Measurements from ENCODE around the gene ZBTB7A.

ZBTB7A gene

DNA sequence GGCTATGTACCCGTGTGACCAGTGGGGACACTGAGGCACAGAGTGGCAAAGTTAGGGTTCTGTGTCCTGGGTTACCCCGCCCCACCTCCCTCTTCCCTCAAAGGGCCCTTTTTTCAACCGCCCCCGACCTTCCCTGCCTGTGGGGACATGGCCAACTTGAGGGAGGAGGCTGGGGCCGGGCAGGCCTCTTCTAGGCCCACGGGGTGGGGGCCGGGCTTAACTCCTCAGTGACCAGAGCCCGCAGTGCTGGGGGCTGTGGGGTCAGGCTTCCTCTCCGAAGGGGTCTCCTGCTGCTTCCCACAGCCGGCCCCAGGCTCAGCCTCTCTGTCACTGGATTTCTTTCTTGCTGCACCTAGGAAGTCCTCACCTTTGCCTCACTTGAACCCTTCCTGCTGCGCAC is 35.3 kb downstream of the ZBTB7A start:
- Histone ChIP-seq H3K4me3 (replicated peaks; ENCODE audit: insufficient read depth, low read length) (no peak overlapping the region), H3K27me3 (ENCODE audit: insufficient read depth, poor library complexity, severe bottlenecking) (no peaks in the 10 kb centered on the region), H3K27ac (replicated peaks) (no peak overlapping the region)
- TF ChIP-seq SPI1 (IDR thresholded peaks at IDR 0.05; ENCODE audit: borderline replicate concordance, low read depth) (no peak), GABPA (IDR thresholded peaks at IDR 0.05; ENCODE audit: low read depth) (no peak), POLR2AphosphoS5 (IDR thresholded peaks at IDR 0.05; ENCODE audit: low read depth) (no peak), CTCF (IDR thresholded peaks at IDR 0.05; ENCODE audit: insufficient read depth, low read length) (no peak)
- TF ChIP-seq, protein P1, sequence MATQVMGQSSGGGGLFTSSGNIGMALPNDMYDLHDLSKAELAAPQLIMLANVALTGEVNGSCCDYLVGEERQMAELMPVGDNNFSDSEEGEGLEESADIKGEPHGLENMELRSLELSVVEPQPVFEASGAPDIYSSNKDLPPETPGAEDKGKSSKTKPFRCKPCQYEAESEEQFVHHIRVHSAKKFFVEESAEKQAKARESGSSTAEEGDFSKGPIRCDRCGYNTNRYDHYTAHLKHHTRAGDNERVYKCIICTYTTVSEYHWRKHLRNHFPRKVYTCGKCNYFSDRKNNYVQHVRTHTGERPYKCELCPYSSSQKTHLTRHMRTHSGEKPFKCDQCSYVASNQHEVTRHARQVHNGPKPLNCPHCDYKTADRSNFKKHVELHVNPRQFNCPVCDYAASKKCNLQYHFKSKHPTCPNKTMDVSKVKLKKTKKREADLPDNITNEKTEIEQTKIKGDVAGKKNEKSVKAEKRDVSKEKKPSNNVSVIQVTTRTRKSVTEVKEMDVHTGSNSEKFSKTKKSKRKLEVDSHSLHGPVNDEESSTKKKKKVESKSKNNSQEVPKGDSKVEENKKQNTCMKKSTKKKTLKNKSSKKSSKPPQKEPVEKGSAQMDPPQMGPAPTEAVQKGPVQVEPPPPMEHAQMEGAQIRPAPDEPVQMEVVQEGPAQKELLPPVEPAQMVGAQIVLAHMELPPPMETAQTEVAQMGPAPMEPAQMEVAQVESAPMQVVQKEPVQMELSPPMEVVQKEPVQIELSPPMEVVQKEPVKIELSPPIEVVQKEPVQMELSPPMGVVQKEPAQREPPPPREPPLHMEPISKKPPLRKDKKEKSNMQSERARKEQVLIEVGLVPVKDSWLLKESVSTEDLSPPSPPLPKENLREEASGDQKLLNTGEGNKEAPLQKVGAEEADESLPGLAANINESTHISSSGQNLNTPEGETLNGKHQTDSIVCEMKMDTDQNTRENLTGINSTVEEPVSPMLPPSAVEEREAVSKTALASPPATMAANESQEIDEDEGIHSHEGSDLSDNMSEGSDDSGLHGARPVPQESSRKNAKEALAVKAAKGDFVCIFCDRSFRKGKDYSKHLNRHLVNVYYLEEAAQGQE (IDR thresholded peaks at IDR 0.05; ENCODE audit: insufficient replicate concordance, low read depth), result no peak
- no peak for DNase-seq (ENCODE audit: low read depth in 1 of 2, low spot score in 1 of 2)

GRCh38 chr19:4030981-4031380 is 35.7 kb downstream of the ZBTB7A start:
- DNase-seq (ENCODE audit: low read depth in 1 of 2, low spot score in 1 of 2), result no peak
- H3K4me3 ChIP-seq (replicated peaks; ENCODE audit: insufficient read depth, low read length), result no peak overlapping the region
- no peaks in the 10 kb centered on the region for H3K27me3 ChIP-seq (ENCODE audit: insufficient read depth, poor library complexity, severe bottlenecking)
- TF ChIP-seq CTCF (IDR thresholded peaks at IDR 0.05; ENCODE audit: insufficient read depth, low read length), result no peak
- TF ChIP-seq POLR2AphosphoS5 (IDR thresholded peaks at IDR 0.05; ENCODE audit: low read depth), result no peak
- TF ChIP-seq GABPA (IDR thresholded peaks at IDR 0.05; ENCODE audit: low read depth), result no peak
- no peak for TF ChIP-seq SPI1 (IDR thresholded peaks at IDR 0.05; ENCODE audit: borderline replicate concordance, low read depth)
- TF ChIP-seq, protein P1 (IDR thresholded peaks at IDR 0.05; ENCODE audit: insufficient replicate concordance, low read depth), result no peak
- no peak overlapping the region for H3K27ac ChIP-seq (replicated peaks)

GRCh38 chr19:4030552-4030951 is 36.1 kb downstream of the ZBTB7A start:
- TF ChIP-seq CTCF (IDR thresholded peaks at IDR 0.05; ENCODE audit: insufficient read depth, low read length), result no peak
- H3K27me3 ChIP-seq (ENCODE audit: insufficient read depth, poor library complexity, severe bottlenecking), result no peaks in the 10 kb centered on the region
- no peak overlapping the region for H3K4me3 ChIP-seq (replicated peaks; ENCODE audit: insufficient read depth, low read length)
- H3K27ac ChIP-seq (replicated peaks), result no peak overlapping the region
- DNase-seq (ENCODE audit: low read depth in 1 of 2, low spot score in 1 of 2), result no peak

- Histone ChIP-seq H3K4me3 (replicated peaks; ENCODE audit: insufficient read depth, low read length) (no peak overlapping the region), H3K27ac (replicated peaks) (no peak overlapping the region), H3K27me3 (ENCODE audit: insufficient read depth, poor library complexity, severe bottlenecking) (no peaks in the 10 kb centered on the region)
- no peak for TF ChIP-seq CTCF (IDR thresholded peaks at IDR 0.05; ENCODE audit: insufficient read depth, low read length)
- TF ChIP-seq SPI1 (IDR thresholded peaks at IDR 0.05; ENCODE audit: borderline replicate concordance, low read depth), result no peak
- TF ChIP-seq POLR2AphosphoS5 (IDR thresholded peaks at IDR 0.05; ENCODE audit: low read depth), result no peak
- TF ChIP-seq, protein P1 (IDR thresholded peaks at IDR 0.05; ENCODE audit: insufficient replicate concordance, low read depth), result no peak
- TF ChIP-seq GABPA (IDR thresholded peaks at IDR 0.05; ENCODE audit: low read depth), result no peak
- DNase-seq (ENCODE audit: low read depth in 1 of 2, low spot score in 1 of 2), result no peak
These were observed 37.5 kb downstream of the ZBTB7A start for GRCh38 chr19:4029247-4029614.

Data from HL-60 (cell line).